ENCODE measurements around the gene YPEL5. TPM values are rescaled to one million over a fixed set of nuclear protein-coding genes. Genes with fewer than 3 reads are reported as not detected.

The YPEL5 gene
- total and polyA plus RNA-seq, 8 donors, result 17.7 to 192 (median 72.0) TPM

DNA sequence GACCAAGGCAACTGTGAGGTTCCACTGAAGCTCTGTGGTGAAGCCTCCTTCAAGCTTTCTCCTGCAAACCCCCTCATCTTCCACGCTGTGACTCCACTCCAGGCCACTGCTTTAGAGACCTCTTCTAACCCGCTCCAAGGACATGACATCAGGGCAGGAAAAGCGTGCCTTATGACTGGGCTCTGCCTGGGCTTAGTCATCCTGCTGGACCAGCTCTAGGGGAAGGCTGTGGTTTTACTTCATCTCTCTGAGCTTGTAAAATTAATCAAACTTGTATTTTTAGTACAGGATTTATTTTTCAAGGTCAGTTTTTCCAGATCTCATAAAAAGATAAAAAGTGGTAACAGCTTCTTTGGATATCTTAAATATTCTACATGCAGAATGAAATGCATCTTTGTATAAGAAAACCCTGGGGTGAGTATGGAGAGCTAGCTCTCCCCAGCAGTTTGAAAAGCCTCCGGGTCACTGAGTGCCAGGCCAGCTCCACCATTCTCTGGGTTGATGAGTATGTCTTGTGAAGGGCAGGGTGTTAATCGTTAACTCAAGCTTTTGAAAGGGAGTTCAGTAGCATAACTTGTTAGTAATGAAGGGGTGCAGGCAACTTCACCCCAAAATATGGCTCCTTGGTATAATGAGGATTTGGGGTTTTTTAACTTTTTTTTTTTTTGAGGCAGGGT lies 33.1 kb upstream of the YPEL5 start:
- WGBS, 5 donors, result 62 to 76% (median 64%) methylated on average over 5 of the region's 5 CpGs

DNA sequence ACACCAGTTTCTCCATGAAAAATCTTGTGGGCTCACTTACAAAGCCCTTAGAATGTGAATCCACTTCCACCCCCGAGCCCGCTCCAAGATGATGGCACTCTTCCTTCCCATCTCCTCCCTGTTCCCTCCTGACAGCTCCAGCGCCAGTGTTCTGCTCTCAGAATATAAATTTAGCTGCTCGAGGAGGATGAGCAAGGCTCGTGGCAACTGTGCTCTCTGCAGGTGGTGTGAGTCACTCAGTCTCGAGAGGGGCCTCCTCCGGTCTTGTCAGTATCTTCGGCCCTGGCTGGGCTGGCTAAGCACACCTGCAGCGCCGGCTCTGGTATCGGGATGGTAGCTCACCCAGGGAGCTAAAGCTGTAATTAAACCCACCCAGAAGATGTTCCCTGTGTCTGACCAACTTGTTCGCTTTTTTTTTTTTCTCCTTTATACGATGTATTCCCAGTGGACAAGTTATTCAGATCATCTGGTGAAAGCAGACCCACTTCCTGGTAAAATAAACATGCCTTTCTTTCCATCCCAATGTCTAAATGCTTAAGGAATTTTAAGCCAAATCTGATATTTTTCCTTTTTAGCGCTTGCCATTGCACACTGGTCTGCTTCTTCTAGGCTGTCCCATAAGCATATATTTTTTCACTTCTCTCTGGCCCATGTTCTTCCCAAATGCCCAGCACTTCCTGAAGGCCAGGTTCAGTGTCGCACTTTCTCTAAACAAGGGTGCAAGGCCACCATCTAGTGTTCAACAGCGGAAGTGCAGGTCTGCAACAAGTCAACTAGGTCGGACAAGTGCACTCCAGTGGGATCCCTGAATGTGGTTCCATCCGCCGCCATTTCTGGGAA lies 31.4 kb upstream of the YPEL5 start:
- Histone ChIP-seq H3K4me3 (no peak overlapping the region), H3K9me3 (no peaks in the 10 kb centered on the region), H3K27ac (no peak overlapping the region), H3K4me1 (peaks cover 0 to 8% (median 0%) of the 10 kb centered on the region in 4 donors), H3K36me3 (no peaks in the 10 kb centered on the region), H3K27me3 (no peaks in the 10 kb centered on the region)
- TF ChIP-seq POLR2A (IDR thresholded peaks at IDR 0.05), result no peak
- TF ChIP-seq, protein P1, sequence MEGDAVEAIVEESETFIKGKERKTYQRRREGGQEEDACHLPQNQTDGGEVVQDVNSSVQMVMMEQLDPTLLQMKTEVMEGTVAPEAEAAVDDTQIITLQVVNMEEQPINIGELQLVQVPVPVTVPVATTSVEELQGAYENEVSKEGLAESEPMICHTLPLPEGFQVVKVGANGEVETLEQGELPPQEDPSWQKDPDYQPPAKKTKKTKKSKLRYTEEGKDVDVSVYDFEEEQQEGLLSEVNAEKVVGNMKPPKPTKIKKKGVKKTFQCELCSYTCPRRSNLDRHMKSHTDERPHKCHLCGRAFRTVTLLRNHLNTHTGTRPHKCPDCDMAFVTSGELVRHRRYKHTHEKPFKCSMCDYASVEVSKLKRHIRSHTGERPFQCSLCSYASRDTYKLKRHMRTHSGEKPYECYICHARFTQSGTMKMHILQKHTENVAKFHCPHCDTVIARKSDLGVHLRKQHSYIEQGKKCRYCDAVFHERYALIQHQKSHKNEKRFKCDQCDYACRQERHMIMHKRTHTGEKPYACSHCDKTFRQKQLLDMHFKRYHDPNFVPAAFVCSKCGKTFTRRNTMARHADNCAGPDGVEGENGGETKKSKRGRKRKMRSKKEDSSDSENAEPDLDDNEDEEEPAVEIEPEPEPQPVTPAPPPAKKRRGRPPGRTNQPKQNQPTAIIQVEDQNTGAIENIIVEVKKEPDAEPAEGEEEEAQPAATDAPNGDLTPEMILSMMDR (IDR thresholded peaks at IDR 0.05), result peak in 5 of 7 experiments; percentile 82 to 94 (median 85)
- peak; percentile 87 to 90 for DNase-seq
- intact Hi-C loops (cut with DNase I; ENCODE audit: low total_unique reads), result no loop called here
- 55 to 57% (median 56%) methylated on average over 19 of the region's 19 CpGs for WGBS, 5 donors

More for the DNA sequence above, 33.1 kb upstream of the YPEL5 start:
- DNase-seq, result peak in 1 of 2 donors; percentile 17
- H3K27ac ChIP-seq, result no peak overlapping the region
- H3K4me1 ChIP-seq, result peaks cover 0 to 8% (median 0%) of the 10 kb centered on the region in 4 donors
- H3K27me3 ChIP-seq, result no peaks in the 10 kb centered on the region
- intact Hi-C loops (cut with DNase I; ENCODE audit: low total_unique reads), result no loop called here
- TF ChIP-seq POLR2AphosphoS5 (IDR thresholded peaks at IDR 0.05), result no peak
- no peak for TF ChIP-seq EP300 (IDR thresholded peaks at IDR 0.05)
- no peak for TF ChIP-seq POLR2A (IDR thresholded peaks at IDR 0.05)
- TF ChIP-seq, protein P1 (IDR thresholded peaks at IDR 0.05), result no peak
- no peaks in the 10 kb centered on the region for H3K36me3 ChIP-seq
- H3K4me3 ChIP-seq, result no peak overlapping the region
- H3K9me3 ChIP-seq, result no peaks in the 10 kb centered on the region

- Histone ChIP-seq H3K36me3 (no peaks in the 10 kb centered on the region), H3K4me1 (peaks cover 0 to 8% (median 0%) of the 10 kb centered on the region in 4 donors), H3K9me3 (no peaks in the 10 kb centered on the region), H3K27ac (no peak overlapping the region), H3K4me3 (no peak overlapping the region), H3K27me3 (peaks cover 0 to 3% (median 0%) of the 10 kb centered on the region in 3 donors)
- DNase-seq, result no peak
- WGBS, 5 donors, result 71 to 76% (median 76%) methylated on average over 5 of the region's 5 CpGs
- intact Hi-C loops (cut with DNase I; ENCODE audit: low total_unique reads), result no loop called here
- TF ChIP-seq, protein P1 (IDR thresholded peaks at IDR 0.05), result no peak
- TF ChIP-seq POLR2A (IDR thresholded peaks at IDR 0.05), result no peak
- TF ChIP-seq POLR2AphosphoS5 (IDR thresholded peaks at IDR 0.05), result no peak
- TF ChIP-seq EP300 (IDR thresholded peaks at IDR 0.05), result no peak
These were observed 30.9 kb upstream of the YPEL5 start for GRCh38 chr2:30115981-30116285.

- no peaks in the 10 kb centered on the region for H3K36me3 ChIP-seq
- no peaks in the 10 kb centered on the region for H3K9me3 ChIP-seq
- H3K4me1 ChIP-seq, result peaks cover 0 to under 1% (median 0%) of the 10 kb centered on the region in 4 donors
- no peak for DNase-seq
- peaks cover 0 to 11% (median 0%) of the 10 kb centered on the region in 3 donors for H3K27me3 ChIP-seq
- intact Hi-C loops (cut with DNase I; ENCODE audit: low total_unique reads), result no loop called here
- 74 to 88% (median 82%) methylated on average over 3 of the region's 3 CpGs for WGBS, 5 donors
- H3K4me3 ChIP-seq, result no peak overlapping the region
- H3K27ac ChIP-seq, result no peak overlapping the region
- TF ChIP-seq EP300 (IDR thresholded peaks at IDR 0.05), result no peak
- TF ChIP-seq, protein P1 (IDR thresholded peaks at IDR 0.05), result no peak
- no peak for TF ChIP-seq POLR2AphosphoS5 (IDR thresholded peaks at IDR 0.05)
- no peak for TF ChIP-seq POLR2A (IDR thresholded peaks at IDR 0.05)
These were observed 24.4 kb upstream of the YPEL5 start for GRCh38 chr2:30122362-30122761.
